ENCODE measurements around the gene IFT88.

The IFT88 gene

GRCh38 chr13:20721058-20721453 is 154.1 kb downstream of the IFT88 start:
- in situ Hi-C loops (cut with MboI; ENCODE audit: low sequenced_read_pairs, unreplicated experiment) = loop anchor here (25.0 kb wide), 1 partner anchor 534 kb away; the partner anchor contains the start of gene GJB2
- no peak for TF ChIP-seq CTCF (IDR thresholded peaks at IDR 0.05; ENCODE audit: borderline replicate concordance, control extremely low read depth, extremely low read depth, insufficient read depth, missing control alignments)
- DNase-seq (ENCODE audit: low spot score) = no peak

- no peak for DNase-seq (ENCODE audit: low spot score)
- no peak for TF ChIP-seq CTCF (IDR thresholded peaks at IDR 0.05; ENCODE audit: borderline replicate concordance, control extremely low read depth, extremely low read depth, insufficient read depth, missing control alignments)
- in situ Hi-C loops (cut with MboI; ENCODE audit: low sequenced_read_pairs, unreplicated experiment) = loop anchor here (25.0 kb wide), 1 partner anchor 534 kb away; the partner anchor contains the start of gene GJB2
Measured at GRCh38 chr13:20721454-20722357, 154.7 kb downstream of the IFT88 start.

DNA sequence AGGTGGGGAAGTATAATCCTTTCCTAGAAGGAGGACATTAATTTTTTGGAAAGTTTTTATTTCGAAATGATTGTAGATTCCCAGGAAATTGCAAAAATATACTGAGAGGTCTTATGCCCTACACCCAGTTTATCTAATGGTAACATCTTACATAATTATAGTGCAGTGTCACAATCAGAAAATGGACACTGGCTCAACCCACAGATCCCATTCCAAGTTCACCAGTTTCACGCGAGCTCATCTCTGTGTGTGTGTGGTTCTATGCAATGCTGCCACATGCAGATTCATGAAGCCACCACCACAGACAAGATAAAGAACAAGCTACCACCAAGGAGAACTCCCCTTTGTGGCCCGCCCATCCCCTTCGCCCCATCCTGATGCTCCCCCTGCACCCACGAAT is 160.9 kb downstream of the IFT88 start:
- no peak for TF ChIP-seq CTCF (IDR thresholded peaks at IDR 0.05; ENCODE audit: borderline replicate concordance, control extremely low read depth, extremely low read depth, insufficient read depth, missing control alignments)
- in situ Hi-C loops (cut with MboI; ENCODE audit: low sequenced_read_pairs, unreplicated experiment) = no loop called here
- no peak for DNase-seq (ENCODE audit: low spot score)

- TF ChIP-seq CTCF (IDR thresholded peaks at IDR 0.05; ENCODE audit: borderline replicate concordance, control extremely low read depth, extremely low read depth, insufficient read depth, missing control alignments) = no peak
- in situ Hi-C loops (cut with MboI; ENCODE audit: low sequenced_read_pairs, unreplicated experiment) = no loop called here
- DNase-seq (ENCODE audit: low spot score) = no peak
Measured at GRCh38 chr13:20728579-20729311, 161.8 kb downstream of the IFT88 start.

- no peak for DNase-seq (ENCODE audit: low spot score)
- in situ Hi-C loops (cut with MboI; ENCODE audit: low sequenced_read_pairs, unreplicated experiment) = no loop called here
- TF ChIP-seq CTCF (IDR thresholded peaks at IDR 0.05; ENCODE audit: borderline replicate concordance, control extremely low read depth, extremely low read depth, insufficient read depth, missing control alignments) = no peak
Measured at GRCh38 chr13:20729633-20730585, 163.0 kb downstream of the IFT88 start.

- DNase-seq (ENCODE audit: low spot score) = no peak
- in situ Hi-C loops (cut with MboI; ENCODE audit: low sequenced_read_pairs, unreplicated experiment) = no loop called here
- no peak for TF ChIP-seq CTCF (IDR thresholded peaks at IDR 0.05; ENCODE audit: borderline replicate concordance, control extremely low read depth, extremely low read depth, insufficient read depth, missing control alignments)
Measured at GRCh38 chr13:20738616-20739015, 171.7 kb downstream of the IFT88 start.

All from GM13976 (cell line).